NCI-H1092 treated with DMSO at 0.1 percent for 48 hours (cell line): ENCODE measurements around the gene LRWD1.
"Not testable (repeated sequence)": the region's sequence is repeated elsewhere in the genome, so short reads cannot be mapped to it uniquely, and the experiment has no call there.

Source experiments
- DNase-seq: peaks from one replicate; lab custom pipeline; 2025; lab: John Stamatoyannopoulos, UW

LRWD1 gene

GRCh38 chr7:102496861-102497260 is 32.1 kb downstream of the LRWD1 start:
- DNase-seq, result not testable (repeated sequence)

GRCh38 chr7:102497308-102497707 is 32.5 kb downstream of the LRWD1 start:
- DNase-seq, result not testable (repeated sequence)

- not testable (repeated sequence) for DNase-seq
Observed at GRCh38 chr7:102498321-102498720, 33.5 kb downstream of the LRWD1 start.

GRCh38 chr7:102503141-102503540 is 38.4 kb downstream of the LRWD1 start:
- DNase-seq, result not testable (repeated sequence)

- not testable (repeated sequence) for DNase-seq
Observed at GRCh38 chr7:102505298-102506185, 40.8 kb downstream of the LRWD1 start.

GRCh38 chr7:102507410-102508088 is 42.8 kb downstream of the LRWD1 start:
- DNase-seq, result not testable (repeated sequence)

- not testable (repeated sequence) for DNase-seq
Observed at GRCh38 chr7:102510575-102510974, 45.8 kb downstream of the LRWD1 start.

- not testable (repeated sequence) for DNase-seq
Observed at GRCh38 chr7:102511860-102512522, 47.2 kb downstream of the LRWD1 start.

GRCh38 chr7:102512642-102513221 is 47.9 kb downstream of the LRWD1 start:
- DNase-seq, result not testable (repeated sequence)

- not testable (repeated sequence) for DNase-seq
Observed at GRCh38 chr7:102514881-102515721, 50.3 kb downstream of the LRWD1 start.

GRCh38 chr7:102515889-102516288 is 51.1 kb downstream of the LRWD1 start:
- DNase-seq, result not testable (repeated sequence)

GRCh38 chr7:102516951-102517350 is 52.2 kb downstream of the LRWD1 start:
- DNase-seq, result not testable (repeated sequence)

GRCh38 chr7:102517550-102518147 is 52.9 kb downstream of the LRWD1 start, which contains the start of gene RASA4B:
Gene RASA4B (minus strand): TSS chr7:102517777. CDS start chr7:102517710, 67 bp downstream.
- DNase-seq, result not testable (repeated sequence)

GRCh38 chr7:102520797-102521196 is 56.0 kb downstream of the LRWD1 start:
- DNase-seq, result not testable (repeated sequence)
